SH-SY5Y (cell line): Measurements from ENCODE around the gene FRK.

Experiments
- GATA2 ChIP-seq: IDR thresholded peaks from 2 replicates; pipeline ENCODE4 v1.6.1; 2011; ENCODE audit warnings: mild to moderate bottlenecking, low read depth, low read length
- GATA3 ChIP-seq: IDR thresholded peaks from 2 replicates; pipeline ENCODE4 v1.6.1; 2011; ENCODE audit warnings: low read depth, mild to moderate bottlenecking, low read length, moderate library complexity

- TF ChIP-seq GATA2 (no peak), GATA3 (no peak)
Observed at GRCh38 chr6:116033687-116034303, 26.9 kb downstream of the FRK start.
